Measurements from ENCODE around the gene SLC41A2. TPM values are rescaled to one million over a fixed set of nuclear protein-coding genes. Genes with fewer than 3 reads are reported as not detected.

SLC41A2 gene
- total and polyA plus RNA-seq, 2 donors (not counting 3 experiments of a cell fraction or from before 2014, with no cell fraction given), result 1.7 to 7.5 TPM

GRCh38 chr12:104960464-104960863 lies 2.4 kb upstream of the SLC41A2 start:
- ChIA-PET POLR2A (no interaction called here), CTCF (interaction anchor here (0.6 to 3.7 kb wide), 4 partner anchors 11 to 948 kb away, joined by 3 to 23 read pairs (median 10); no protein-coding TSS in a partner anchor)
- Histone ChIP-seq H4K20me1 (replicated peaks; ENCODE audit: control insufficient read depth, extremely low read depth, insufficient read depth, low read length) (no peaks in the 10 kb centered on the region), H3K27me3 (ENCODE audit: control insufficient read depth in 2 of 2, insufficient read depth in 2 of 2, low read length in 2 of 2) (peaks cover 0 to 12% of the 10 kb centered on the region in 2 experiments), H3K9ac (replicated peaks; ENCODE audit: extremely low read depth, insufficient read depth, low read length) (no peak overlapping the region), H3K9me1 (replicated peaks; ENCODE audit: control insufficient read depth, extremely low read depth, insufficient read depth, low read length) (no peaks in the 10 kb centered on the region), H2AFZ (ENCODE audit: low read depth, low read length) (no peak overlapping the region), H3K4me2 (ENCODE audit: insufficient read depth, low read length) (no peak overlapping the region), H3K79me2 (ENCODE audit: control insufficient read depth, insufficient read depth, low read length) (no peaks in the 10 kb centered on the region), H3K36me3 (ENCODE audit: control insufficient read depth in 2 of 2, extremely low read depth in 1 of 2, insufficient read depth in 2 of 2, low read length in 2 of 2) (no peaks in the 10 kb centered on the region), H3K4me1 (ENCODE audit: control insufficient read depth, extremely low read depth, insufficient read depth, low read length) (peaks cover 17% of the 10 kb centered on the region), H3K9me3 (replicated peaks; ENCODE audit: control insufficient read depth, insufficient read depth, low read length) (no peaks in the 10 kb centered on the region), H3K27ac (ENCODE audit: insufficient read depth, low read depth, low read length) (no peak overlapping the region), H3K4me3 (replicated peaks in 1 of 3; ENCODE audit: insufficient read depth in 1 of 3, low read depth in 1 of 3, low read length in 3 of 3) (no peak overlapping the region)
- DNase-seq (ENCODE audit: low read depth, low spot score), result no peak
- FAIRE-seq, result no peak
- no TSS peak for BruUV-seq (replicated peaks)
- intact Hi-C loops (cut with micrococcal nuclease) (no loop called here), dilution Hi-C loops (cut with MboI; ENCODE audit: extremely low pct_ligation_motif_present, low sequenced_read_pairs) (no loop called here)
- TF ChIP-seq JUN (IDR thresholded peaks at IDR 0.05; ENCODE audit: borderline replicate concordance, insufficient read depth, insufficient read length, low read depth), result no peak
- no peak for TF ChIP-seq CTCF (IDR thresholded peaks at IDR 0.05; ENCODE audit: extremely low read depth in 1 of 2, insufficient read depth in 1 of 2, low read depth in 1 of 2, low read length in 2 of 2)
- TF ChIP-seq POLR2A (IDR thresholded peaks at IDR 0.05; ENCODE audit: low read depth, low read length), result no peak
- no peak for TF ChIP-seq EZH2 (IDR thresholded peaks at IDR 0.05; ENCODE audit: borderline replicate concordance, low read depth, low read length, severe bottlenecking)
- no peak for TF ChIP-seq FOS (IDR thresholded peaks at IDR 0.05; ENCODE audit: borderline replicate concordance, insufficient read depth, low read length)
- TF ChIP-seq POLR2AphosphoS5 (IDR thresholded peaks at IDR 0.05; ENCODE audit: insufficient read depth, low read depth, low read length), result no peak
- no peak for TF ChIP-seq MYC (IDR thresholded peaks at IDR 0.05; ENCODE audit: low read depth, low read length)
- TF ChIP-seq GATA2 (IDR thresholded peaks at IDR 0.05; ENCODE audit: insufficient read depth, insufficient read length, low read depth, low read length), result no peak
- no peak for TF ChIP-seq MAX (IDR thresholded peaks at IDR 0.05; ENCODE audit: insufficient read depth, insufficient read length)

All from endothelial cell of umbilical vein (primary cell).